RWPE1 (cell line): Measurements from ENCODE around the gene BANF1.

Source experiments
- CTCF ChIA-PET: fragments of 350-600 bp; sonication (Branson Sonifier 250); formaldehyde crosslinking; extraction: SDS; loops from one replicate; lab custom pipeline; 2021; lab: Yijun Ruan, JAX
- POLR2A ChIA-PET: fragments of 400-600 bp; formaldehyde crosslinking; extraction: SDS; loops from one replicate; lab custom pipeline; 2020; ENCODE audit warnings: antibody characterized with exemption; ENCODE audit not compliant: low non-redundant PET; lab: Yijun Ruan, JAX
- DNase-seq: peaks from one replicate; pipeline ENCODE4 v3.0.0; 2012; ENCODE audit warnings: low spot score
- H3K27ac ChIP-seq: fragments of 450-650 bp; 2 replicates; pipeline ENCODE4 v1.5.1; 2017
- TF ChIP-seq, protein P1 (sequence below): fragments of 450-650 bp; conservative IDR thresholded peaks from 2 replicates; pipeline ENCODE4 v1.5.1; 2017; ENCODE audit warnings: low read depth, mild to moderate bottlenecking

The BANF1 gene

DNA sequence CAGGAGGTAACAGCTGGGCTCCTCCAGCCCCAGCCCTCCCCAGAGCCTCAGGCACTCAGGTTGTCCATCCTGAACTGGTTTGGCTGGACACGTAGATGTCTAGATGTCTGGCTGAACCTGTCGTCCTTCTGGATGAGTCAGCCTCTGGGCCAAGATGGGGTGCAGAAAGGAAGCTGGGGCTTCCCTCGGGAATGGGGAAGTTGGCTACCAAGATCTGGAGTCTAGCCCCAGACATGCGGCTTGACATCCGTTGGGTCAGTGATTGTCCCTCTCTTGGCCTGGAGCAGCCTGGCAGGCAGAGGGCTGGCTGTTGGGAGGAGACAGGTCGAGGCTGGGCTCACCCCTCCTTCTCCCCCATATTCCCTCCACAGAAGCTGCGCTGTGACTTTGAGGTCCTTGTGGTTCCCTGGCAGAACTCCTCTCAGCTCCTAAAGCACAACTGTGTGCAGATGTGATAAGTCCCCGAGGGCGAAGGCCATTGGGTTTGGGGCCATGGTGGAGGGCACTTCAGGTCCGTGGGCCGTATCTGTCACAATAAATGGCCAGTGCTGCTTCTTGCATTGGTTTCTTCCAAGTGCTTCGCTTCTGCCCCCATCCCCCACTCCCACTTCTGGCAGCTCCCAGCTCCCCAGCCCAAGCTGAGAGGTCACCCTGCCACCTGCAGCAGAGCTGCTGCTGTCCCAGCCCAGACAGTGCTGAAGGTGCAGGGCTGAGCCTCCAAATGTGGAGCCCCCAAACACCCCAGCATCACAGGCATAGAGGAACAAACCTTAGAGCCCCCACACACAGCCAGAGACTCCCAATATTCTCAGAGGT is 10.9 kb downstream of the BANF1 start:
- H3K27ac ChIP-seq: peak overlapping the region; percentile 10; the same call in 1 of the 2 replicates
- TF ChIP-seq, protein P1, sequence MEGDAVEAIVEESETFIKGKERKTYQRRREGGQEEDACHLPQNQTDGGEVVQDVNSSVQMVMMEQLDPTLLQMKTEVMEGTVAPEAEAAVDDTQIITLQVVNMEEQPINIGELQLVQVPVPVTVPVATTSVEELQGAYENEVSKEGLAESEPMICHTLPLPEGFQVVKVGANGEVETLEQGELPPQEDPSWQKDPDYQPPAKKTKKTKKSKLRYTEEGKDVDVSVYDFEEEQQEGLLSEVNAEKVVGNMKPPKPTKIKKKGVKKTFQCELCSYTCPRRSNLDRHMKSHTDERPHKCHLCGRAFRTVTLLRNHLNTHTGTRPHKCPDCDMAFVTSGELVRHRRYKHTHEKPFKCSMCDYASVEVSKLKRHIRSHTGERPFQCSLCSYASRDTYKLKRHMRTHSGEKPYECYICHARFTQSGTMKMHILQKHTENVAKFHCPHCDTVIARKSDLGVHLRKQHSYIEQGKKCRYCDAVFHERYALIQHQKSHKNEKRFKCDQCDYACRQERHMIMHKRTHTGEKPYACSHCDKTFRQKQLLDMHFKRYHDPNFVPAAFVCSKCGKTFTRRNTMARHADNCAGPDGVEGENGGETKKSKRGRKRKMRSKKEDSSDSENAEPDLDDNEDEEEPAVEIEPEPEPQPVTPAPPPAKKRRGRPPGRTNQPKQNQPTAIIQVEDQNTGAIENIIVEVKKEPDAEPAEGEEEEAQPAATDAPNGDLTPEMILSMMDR: no peak
- POLR2A ChIA-PET: interaction anchor here (0.6 kb wide), 1 partner anchor 12 kb away, joined by 3 read pairs; no protein-coding TSS in a partner anchor
- no peak for DNase-seq
- CTCF ChIA-PET: interaction anchor here (0.6 to 1.1 kb wide), 4 partner anchors 9 to 738 kb away, joined by 3 to 5 read pairs (median 4); no protein-coding TSS in a partner anchor

DNA sequence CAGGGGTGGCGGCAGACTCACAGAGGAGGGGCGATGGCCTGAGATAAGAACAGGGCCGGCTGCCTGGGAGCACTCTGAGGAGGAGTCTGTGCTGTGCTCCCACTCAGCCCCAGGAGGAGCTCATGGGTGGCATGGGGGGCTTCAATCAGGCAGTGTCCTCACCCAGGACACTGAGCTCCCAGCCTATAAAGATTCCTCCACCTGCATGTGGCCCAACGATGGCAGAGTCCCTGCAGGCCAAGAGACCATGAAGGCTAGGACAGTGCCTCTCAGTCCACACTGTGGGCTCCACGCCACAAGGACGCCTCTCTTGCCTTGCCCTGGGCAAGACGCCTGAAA is 11.4 kb downstream of the BANF1 start:
- H3K27ac ChIP-seq: peak overlapping the region; percentile 78; the same call in 1 of the 2 replicates
- POLR2A ChIA-PET: no interaction called here
- DNase-seq: no peak
- CTCF ChIA-PET: interaction anchor here (1.1 kb wide), 1 partner anchor 8 kb away, joined by 3 read pairs; no protein-coding TSS in a partner anchor
- TF ChIP-seq, protein P1: no peak

DNA sequence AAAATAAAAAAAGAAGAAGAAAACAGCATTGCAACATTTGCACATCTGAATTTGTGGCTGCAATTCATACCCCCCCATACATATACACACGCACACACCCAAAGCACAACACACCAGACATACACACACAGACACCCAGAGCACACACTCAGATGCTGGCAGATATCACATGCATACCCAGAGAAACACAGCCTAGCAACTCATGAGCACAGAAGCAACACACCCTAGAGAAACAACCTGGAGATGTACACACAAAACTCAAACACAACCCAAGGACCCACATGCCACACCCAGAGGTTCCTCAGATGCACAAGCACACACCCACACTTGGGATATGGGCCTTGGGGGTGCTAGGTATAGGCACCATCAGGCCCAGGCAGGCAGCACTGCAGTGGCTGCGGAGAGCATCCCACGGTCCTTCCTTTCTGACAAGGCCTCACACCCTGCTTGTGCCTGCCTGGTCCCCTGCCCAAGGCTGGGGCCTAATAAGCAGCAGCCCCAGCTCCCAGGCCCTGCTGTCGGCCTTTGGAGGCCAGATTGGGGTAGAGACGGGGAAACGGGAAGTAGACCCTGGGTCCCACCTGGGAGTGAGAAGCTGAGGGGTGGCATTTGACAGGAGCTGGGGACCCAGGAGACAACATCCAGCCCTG is 12.6 kb downstream of the BANF1 start:
- TF ChIP-seq, protein P1: no peak
- POLR2A ChIA-PET: interaction anchor here (1.2 kb wide), 1 partner anchor 37 kb away, joined by 13 read pairs; the partner anchor contains the start of gene SF3B2
- DNase-seq: no peak
- CTCF ChIA-PET: interaction anchor here (0.6 to 0.7 kb wide), 2 partner anchors 17 to 360 kb away, joined by 3 read pairs; no protein-coding TSS in a partner anchor
- H3K27ac ChIP-seq: peak overlapping the region; percentile 78

DNA sequence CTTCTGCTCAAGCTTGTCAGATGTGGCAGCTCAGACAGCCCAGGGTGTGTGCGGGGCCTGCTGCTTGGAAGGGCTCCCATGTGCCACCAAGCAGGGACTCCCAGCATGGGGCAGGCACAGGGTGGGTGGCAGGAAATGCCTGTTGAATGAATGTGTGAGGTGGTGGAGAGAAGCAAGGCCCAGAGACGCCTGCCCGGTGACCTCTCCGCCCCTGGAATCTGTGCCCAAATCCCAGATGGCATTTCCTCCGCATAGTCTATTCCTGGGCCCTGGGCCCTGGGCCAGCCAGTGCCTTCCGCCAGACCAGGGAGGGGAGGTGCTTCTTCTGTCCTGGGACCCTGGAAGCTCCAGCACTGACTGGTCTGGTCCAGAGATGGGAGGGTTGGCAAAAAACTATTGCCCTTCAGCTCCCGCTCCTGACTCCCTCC is 13.2 kb downstream of the BANF1 start:
- CTCF ChIA-PET: interaction anchor here (0.6 to 0.7 kb wide), 3 partner anchors 16 to 360 kb away, joined by 3 read pairs; no protein-coding TSS in a partner anchor
- POLR2A ChIA-PET: interaction anchor here (1.2 kb wide), 1 partner anchor 37 kb away, joined by 13 read pairs; the partner anchor contains the start of gene SF3B2

DNA sequence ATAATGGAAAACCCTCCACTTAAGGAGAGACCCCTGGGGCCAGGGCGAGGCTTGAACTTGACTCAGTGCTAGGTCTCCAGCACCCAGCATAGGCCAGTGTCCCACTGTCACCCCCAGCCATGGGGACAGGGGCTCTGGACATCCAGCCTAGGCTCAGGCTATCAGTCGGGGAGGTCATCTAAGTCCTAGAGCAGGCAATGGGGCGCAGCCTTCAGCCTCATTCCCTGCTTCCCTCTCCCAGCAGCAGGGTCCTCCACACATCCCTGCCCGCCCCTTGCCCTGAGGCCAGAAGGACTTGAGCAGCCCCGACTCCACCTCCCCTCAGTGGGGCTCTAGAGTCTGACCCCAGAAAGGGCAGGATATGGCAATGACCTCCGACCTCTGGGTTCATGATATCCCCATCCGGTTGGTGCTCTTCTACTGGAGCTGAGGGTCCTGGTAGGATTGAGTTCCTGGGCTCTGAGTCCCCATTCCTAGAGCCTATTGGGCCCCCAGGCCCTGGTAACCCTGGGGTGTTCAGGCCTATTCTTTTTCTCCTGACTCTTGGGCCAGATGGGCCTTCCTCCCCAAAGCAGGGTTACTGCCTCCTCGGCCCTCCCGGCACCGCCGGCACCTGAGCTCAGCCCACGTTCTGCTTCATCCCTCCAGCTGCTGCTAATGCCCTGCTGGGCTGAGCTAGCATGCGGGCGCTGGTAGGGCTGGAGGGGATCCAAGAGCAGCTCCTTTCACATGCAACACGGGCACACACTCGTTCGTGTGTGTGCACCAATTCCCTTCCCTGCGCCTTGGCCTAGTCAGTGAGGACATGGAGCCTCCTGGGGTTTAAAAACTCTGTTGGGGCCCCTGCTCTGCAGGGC is 13.9 kb downstream of the BANF1 start:
- TF ChIP-seq, protein P1: no peak
- CTCF ChIA-PET: interaction anchor here (0.6 to 0.7 kb wide), 2 partner anchors 239 to 359 kb away, joined by 3 read pairs; no protein-coding TSS in a partner anchor
- peak overlapping the region; percentile 78 for H3K27ac ChIP-seq
- DNase-seq: no peak
- POLR2A ChIA-PET: no interaction called here

More for the DNA sequence above, 13.2 kb downstream of the BANF1 start:
- TF ChIP-seq, protein P1: no peak
- DNase-seq: no peak
- peak overlapping the region; percentile 78 for H3K27ac ChIP-seq
